ENCODE measurements around the gene GCH1. TPM values are rescaled to one million over a fixed set of nuclear protein-coding genes. Genes with fewer than 3 reads are reported as not detected.
"Not testable (repeated sequence)": the region's sequence is repeated elsewhere in the genome, so short reads cannot be mapped to it uniquely, and the experiment has no call there.

GCH1 gene
- total and polyA plus RNA-seq, 9 donors = 0.71 to 13.2 (median 2.6) TPM

GRCh38 chr14:54927551-54927950 is 24.9 kb upstream of the GCH1 start:
- no peak overlapping the region for H3K4me3 ChIP-seq
- 52 to 71% (median 64%) methylated on average over 1 of the region's 1 CpG for WGBS, 3 donors
- intact Hi-C loops (cut with DNase I) = no loop called here

GRCh38 chr14:54926570-54926969 is 23.9 kb upstream of the GCH1 start:
- intact Hi-C loops (cut with DNase I); H3K36me3 ChIP-seq; H3K9me3 ChIP-seq; DNase-seq; H3K4me3 ChIP-seq; H3K27ac ChIP-seq; H3K27me3 ChIP-seq; H3K4me1 ChIP-seq (ENCODE audit: insufficient read depth): not testable (repeated sequence)
- WGBS, 3 donors = 89 to 93% (median 92%) methylated on average over 5 of the region's 5 CpGs

More at GRCh38 chr14:54927551-54927950, 24.9 kb upstream of the GCH1 start:
- Histone ChIP-seq H3K27me3 (no peaks in the 10 kb centered on the region), H3K9me3 (no peaks in the 10 kb centered on the region), H3K4me1 (ENCODE audit: insufficient read depth) (peaks cover under 1% of the 10 kb centered on the region), H3K27ac (no peak overlapping the region), H3K36me3 (no peaks in the 10 kb centered on the region)
- TF ChIP-seq CTCF (IDR thresholded peaks at IDR 0.05) (no peak), EP300 (IDR thresholded peaks at IDR 0.05) (no peak), POLR2A (IDR thresholded peaks at IDR 0.05) (no peak)
- DNase-seq = no peak

GRCh38 chr14:54922598-54922997 is 20.0 kb upstream of the GCH1 start:
- Histone ChIP-seq H3K36me3 (no peaks in the 10 kb centered on the region), H3K4me1 (ENCODE audit: insufficient read depth) (peaks cover 4% of the 10 kb centered on the region), H3K27ac (no peak overlapping the region), H3K27me3 (no peaks in the 10 kb centered on the region), H3K4me3 (no peak overlapping the region), H3K9me3 (no peaks in the 10 kb centered on the region)
- no peak for DNase-seq
- TF ChIP-seq POLR2A (IDR thresholded peaks at IDR 0.05) (no peak), CTCF (IDR thresholded peaks at IDR 0.05) (no peak), EP300 (IDR thresholded peaks at IDR 0.05) (no peak)
- 8 to 31% (median 13%) methylated on average over 3 of the region's 3 CpGs for WGBS, 3 donors
- intact Hi-C loops (cut with DNase I) = no loop called here

GRCh38 chr14:54920052-54920451 is 17.4 kb upstream of the GCH1 start:
- Histone ChIP-seq H3K27ac (no peak overlapping the region), H3K4me1 (ENCODE audit: insufficient read depth) (peaks cover 4% of the 10 kb centered on the region), H3K9me3 (no peaks in the 10 kb centered on the region), H3K36me3 (no peaks in the 10 kb centered on the region), H3K27me3 (no peaks in the 10 kb centered on the region), H3K4me3 (no peak overlapping the region)
- 63 to 75% (median 72%) methylated on average over 1 of the region's 1 CpG for WGBS, 3 donors
- no peak for DNase-seq
- intact Hi-C loops (cut with DNase I) = no loop called here
- TF ChIP-seq CTCF (IDR thresholded peaks at IDR 0.05) (no peak), POLR2A (IDR thresholded peaks at IDR 0.05) (no peak), EP300 (IDR thresholded peaks at IDR 0.05) (no peak)

- H3K27ac ChIP-seq = no peak overlapping the region
- H3K4me1 ChIP-seq (ENCODE audit: insufficient read depth) = peaks cover 4% of the 10 kb centered on the region
Observed at GRCh38 chr14:54919330-54919729, 16.7 kb upstream of the GCH1 start.

More at GRCh38 chr14:54919330-54919729, 16.7 kb upstream of the GCH1 start:
- H3K9me3 ChIP-seq = no peaks in the 10 kb centered on the region
- H3K27me3 ChIP-seq = no peaks in the 10 kb centered on the region
- H3K4me3 ChIP-seq = no peak overlapping the region
- no peaks in the 10 kb centered on the region for H3K36me3 ChIP-seq
- intact Hi-C loops (cut with DNase I) = no loop called here
- TF ChIP-seq EP300 (IDR thresholded peaks at IDR 0.05) = no peak
- no peak for TF ChIP-seq CTCF (IDR thresholded peaks at IDR 0.05)
- TF ChIP-seq POLR2A (IDR thresholded peaks at IDR 0.05) = no peak
- DNase-seq = no peak

All from ovary (tissue), 9 donors.